GM18517 (cell line): ENCODE measurements around the gene PRELID1.
A peak's percentile ranks its signal among the peaks of the same experiment; 100 is the strongest.
"Not testable (repeated sequence)": the region's sequence is repeated elsewhere in the genome, so short reads cannot be mapped to it uniquely, and the experiment has no call there.

ENCODE experiments used
- ATAC-seq: cut with Tn5 transposase; IDR thresholded peaks from one replicate; pipeline ENCODE4 v1.9.1; 2021; ENCODE audit warnings: mild to moderate bottlenecking, moderate library complexity; ENCODE audit not compliant: unreplicated experiment

The PRELID1 gene

DNA sequence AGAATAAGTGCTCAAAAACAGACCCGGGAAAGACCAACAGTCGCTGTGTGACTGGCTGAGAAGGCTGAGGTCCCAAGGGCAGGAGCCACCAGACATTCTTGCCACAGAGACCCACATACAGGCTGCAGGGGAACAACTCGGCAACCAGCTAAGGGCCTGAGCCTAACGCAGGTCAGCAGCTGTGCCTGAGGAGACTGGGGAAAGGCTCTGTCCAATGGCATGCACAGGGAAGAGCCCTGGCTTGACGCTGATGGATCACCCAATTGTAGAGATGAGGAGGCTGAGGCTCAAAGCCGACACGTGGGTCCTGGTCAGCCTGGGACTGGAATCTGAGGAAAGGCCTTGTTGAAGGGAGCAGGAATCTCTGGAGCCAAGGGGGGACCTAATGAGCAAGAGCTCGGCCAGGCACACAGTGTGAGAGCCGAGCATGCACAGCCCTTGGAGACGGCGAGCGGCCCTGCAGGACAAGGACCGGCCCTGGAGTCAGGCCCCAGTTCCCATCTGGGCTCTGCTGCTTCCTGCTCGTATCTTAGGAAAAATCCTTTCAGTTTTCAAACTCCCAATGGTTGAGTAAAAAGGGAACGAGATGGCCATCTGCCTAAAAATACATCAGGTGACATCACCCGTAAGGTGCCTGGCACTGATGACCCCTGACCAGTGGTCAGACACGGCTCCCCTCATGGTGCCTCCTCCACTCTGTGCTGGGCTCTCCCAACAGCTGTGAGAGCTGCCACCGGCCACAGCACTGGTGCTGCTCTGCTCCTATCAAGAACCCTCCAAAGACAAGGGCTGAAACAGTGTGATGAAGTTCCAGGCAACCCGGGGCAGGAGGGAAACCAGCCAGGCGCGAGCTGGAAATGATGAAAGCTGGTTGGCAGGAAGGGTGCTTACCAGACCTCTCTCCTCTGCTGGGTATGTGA is 31.4 kb downstream of the PRELID1 start:
- no peak for ATAC-seq

DNA sequence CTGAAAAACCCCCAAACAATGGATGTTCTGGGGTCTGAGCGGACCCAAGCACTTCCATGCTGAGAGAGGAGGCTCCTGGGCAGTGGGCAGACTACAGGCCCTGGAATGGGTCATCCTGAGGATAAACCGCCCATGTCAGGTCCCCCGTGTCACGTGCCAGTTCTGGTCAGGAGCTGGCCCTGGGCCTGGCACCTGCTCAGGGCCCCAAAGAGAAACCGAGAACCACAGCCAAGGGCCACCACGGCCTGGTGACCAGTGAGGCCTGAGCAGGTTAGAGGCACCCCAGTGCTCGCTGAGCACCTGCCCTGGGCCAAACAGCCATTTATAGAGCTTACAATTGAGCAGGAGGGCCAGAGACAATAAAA is 32.1 kb downstream of the PRELID1 start:
- no peak for ATAC-seq

- ATAC-seq = no peak
Measured at GRCh38 chr5:177336112-177336511, 32.5 kb downstream of the PRELID1 start.

DNA sequence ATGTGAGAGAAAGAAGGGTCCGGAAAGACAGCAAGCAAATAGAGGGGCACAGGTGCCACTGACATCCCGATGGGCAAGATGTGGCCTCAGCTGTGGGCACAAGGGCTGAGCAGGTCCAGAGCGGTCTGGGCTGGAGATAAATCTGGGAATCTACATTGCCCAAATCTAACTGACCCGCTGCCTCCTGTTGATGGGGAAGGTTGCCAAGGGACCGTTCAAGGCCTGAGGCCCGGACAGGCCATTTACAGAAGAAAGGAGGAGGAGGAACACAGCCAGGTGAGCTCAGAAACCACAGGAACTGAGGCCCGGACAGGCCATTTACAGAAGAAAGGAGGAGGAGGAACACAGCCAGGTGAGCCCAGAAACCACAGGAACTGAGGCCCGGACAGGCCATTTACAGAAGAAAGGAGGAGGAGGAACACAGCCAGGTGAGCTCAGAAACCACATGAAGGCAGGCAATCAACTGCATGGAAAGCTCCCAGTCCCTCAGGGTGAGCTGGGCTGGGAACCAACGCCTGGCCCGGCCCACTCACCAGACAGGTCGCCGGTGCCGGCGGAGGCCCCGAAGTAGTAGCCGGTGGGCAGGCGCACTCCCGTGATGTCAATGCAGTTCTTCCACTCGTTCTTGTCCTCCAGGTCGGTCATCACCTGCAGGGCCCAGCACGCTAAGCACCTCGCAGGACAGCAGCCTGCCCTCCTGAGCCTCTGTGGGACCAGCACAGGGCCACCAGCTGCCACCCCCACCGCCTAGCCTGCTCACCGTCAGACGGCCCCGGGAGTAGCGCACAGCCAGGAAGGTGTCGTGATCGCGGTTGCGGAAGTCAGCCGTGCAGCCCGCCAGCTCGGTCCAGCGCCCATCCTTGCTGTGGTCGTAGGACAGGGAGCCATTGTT is 33.2 kb downstream of the PRELID1 start:
- no peak for ATAC-seq

DNA sequence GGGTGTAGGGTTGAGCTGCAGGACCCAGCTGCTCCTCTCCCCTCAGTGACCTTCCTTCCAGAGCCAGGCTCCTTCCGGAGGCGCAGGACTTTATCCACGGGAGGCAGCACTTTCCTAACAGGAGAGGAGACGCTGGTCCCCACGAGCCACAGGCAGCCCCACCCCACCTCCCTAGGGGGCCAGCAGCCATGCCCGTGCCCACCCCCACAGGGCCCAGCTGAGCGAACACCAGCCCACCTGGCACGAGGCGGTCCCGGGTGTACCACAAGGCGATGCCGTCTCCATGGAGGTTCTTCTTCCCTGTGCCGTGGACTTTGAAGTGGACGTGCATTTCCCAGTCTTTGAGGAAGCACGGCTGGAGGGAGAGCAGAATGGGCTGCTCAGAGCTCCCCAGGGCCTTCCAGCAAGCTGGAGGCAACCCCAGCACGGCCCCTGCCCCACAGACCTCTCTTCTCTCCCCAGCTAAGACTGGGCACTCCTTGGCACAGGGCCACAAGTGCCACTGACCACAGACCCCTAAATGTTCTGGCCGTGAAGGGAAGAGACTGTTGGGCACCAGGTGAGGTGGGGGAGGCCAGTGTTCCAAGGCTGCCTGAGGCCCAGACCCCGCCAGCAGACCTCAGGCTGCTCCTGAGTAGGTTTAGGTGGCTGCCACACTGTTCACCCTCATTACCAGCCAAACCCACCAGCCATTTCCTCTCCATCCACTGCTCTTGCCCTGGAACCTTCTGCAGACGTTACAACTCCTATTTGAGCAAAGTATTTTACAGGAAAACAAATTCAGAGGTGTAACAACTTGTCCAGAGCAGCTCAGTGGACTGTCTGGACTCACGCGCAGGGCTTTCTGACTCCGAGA is 34.9 kb downstream of the PRELID1 start:
- ATAC-seq = no peak

DNA sequence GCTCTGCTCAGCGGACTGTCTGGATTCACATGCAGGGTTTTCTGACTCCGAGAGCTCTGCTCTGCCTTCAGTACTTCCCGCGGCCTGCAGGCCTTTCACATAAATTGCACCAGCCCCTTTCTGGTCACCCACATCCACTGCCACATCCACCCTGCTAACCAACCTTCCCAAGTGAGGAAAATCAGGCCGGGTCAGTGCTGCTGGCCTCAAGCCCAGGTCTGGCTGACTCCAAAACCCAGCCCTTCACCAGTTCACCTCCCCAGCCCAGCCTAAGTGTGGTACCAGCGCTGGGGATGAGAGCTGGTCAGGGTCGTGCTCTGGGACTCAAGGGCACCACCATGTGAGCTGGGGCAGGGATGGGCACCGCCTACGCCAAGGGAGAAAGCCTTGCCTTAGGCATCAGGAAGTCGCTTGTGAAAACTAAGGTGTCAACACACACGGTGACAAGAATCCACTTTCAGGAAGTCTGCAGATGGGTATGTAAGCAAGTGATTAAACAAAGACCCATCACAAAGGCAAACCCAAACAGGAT is 35.6 kb downstream of the PRELID1 start:
- ATAC-seq = no peak

GRCh38 chr5:177343000-177343399 is 39.4 kb downstream of the PRELID1 start:
- ATAC-seq = not testable (repeated sequence)

DNA sequence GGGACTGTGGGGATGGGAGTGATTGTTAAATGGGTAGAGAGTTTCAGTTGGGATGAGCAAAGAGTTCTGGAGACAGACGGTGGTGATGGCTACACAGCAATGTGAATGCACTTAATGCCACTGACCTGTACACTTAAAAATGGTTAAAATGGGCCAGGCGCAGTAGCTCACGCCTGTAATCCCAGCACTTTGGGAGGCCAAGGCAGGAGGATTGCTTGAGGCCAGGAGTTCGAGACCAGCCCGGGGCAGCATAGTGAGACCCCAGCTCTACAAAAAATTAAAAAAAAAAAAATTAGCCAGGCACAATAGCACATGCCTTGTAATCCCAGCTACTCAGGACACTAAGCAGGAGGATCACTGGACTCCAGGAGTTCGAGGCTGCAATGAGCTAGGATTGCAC is 40.2 kb downstream of the PRELID1 start:
- ATAC-seq = no peak

- ATAC-seq = no peak
Measured at GRCh38 chr5:177344891-177345290, 41.3 kb downstream of the PRELID1 start.

GRCh38 chr5:177346820-177347219 is 43.2 kb downstream of the PRELID1 start:
- ATAC-seq = no peak

DNA sequence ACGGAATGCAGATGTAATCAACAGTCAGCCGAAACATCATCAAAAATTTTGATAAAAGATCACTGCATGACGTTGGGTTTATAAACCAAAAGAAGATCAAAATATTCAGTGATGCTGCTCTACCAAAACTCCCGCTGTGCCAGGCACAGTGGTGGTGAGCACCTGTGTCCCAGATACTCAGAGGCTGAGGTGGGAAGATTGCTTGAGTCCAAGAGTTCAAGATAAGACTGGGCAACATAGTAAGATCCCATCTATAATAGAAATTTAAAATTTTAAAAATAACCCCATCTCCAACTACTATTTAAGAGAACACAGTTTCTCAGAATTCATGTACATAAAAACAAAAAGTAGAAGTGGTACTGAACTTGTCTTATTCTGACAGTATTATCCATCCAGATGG is 44.1 kb downstream of the PRELID1 start:
- no peak for ATAC-seq

DNA sequence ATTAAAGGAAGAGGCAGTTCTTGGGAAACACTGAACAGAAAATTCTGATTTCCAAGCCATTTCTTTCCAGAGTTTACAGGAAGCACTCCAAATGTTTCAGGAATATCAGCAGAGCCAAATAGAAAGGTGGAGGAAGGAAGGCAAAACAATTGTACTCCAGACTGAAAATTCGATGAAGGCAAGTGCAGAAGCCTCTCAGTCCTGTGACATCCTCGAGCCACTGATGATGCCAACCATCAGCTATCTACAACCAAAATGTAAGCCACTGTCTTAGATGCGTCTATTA is 45.7 kb downstream of the PRELID1 start:
- ATAC-seq = no peak

DNA sequence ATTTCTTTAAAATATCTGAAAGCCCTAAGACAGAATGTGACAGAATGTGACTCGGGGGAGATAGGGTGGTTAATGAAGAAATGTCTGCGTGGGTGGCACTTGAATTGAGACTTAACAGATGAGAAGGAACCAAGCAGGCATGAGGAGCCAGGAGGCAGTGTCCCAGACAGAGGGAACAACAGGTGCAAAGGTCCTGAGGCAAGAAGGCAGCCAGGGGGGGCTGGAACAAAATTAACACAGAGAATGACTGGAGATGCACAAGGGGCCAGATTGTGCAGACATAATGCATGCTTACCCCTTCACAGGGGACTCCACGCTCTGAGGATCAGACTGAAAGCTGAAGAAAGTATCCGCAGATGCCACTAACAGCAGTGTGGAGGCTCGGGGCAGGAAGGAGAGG is 46.2 kb downstream of the PRELID1 start:
- no peak for ATAC-seq

- peak; percentile 25 for ATAC-seq
Measured at GRCh38 chr5:177350776-177351391, 47.3 kb downstream of the PRELID1 start.

- ATAC-seq = peak; percentile 89
Measured at GRCh38 chr5:177351392-177352329, 48.1 kb downstream of the PRELID1 start, which contains the start of gene LMAN2. Gene LMAN2 (minus strand): TSS chr5:177351668. CDS start chr5:177351647, 21 bp downstream.

GRCh38 chr5:177353093-177353492 is 49.5 kb downstream of the PRELID1 start:
- ATAC-seq = no peak

- ATAC-seq = no peak
Measured at GRCh38 chr5:177354256-177354655, 50.7 kb downstream of the PRELID1 start.

DNA sequence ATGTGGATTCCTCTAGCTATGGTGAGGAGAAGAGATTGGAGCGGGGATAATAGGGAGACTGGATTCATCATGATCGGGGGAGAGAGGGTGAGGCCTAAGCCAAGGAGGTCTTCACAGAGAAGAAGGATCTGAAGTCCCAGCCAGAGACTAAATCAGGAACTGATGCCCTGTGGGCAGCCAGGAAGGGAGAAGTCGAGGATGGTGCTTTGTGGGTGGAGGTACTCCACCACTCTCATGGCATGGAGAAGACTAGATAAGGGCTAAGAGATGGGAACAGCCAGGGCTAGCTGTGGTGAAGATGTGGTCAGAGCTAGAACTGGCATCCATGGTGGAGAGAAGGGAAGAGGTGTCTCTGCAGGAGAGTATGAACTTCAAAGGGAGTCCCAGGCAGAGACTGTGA is 51.1 kb downstream of the PRELID1 start:
- no peak for ATAC-seq

GRCh38 chr5:177355162-177355867 is 51.7 kb downstream of the PRELID1 start:
- no peak for ATAC-seq
